ENCODE results near the gene HK3. TPM values are rescaled to one million over a fixed set of nuclear protein-coding genes. Genes with fewer than 3 reads are reported as not detected.

Gene HK3
- total RNA-seq, 2 experiments from 2014 or later = not detected

DNA sequence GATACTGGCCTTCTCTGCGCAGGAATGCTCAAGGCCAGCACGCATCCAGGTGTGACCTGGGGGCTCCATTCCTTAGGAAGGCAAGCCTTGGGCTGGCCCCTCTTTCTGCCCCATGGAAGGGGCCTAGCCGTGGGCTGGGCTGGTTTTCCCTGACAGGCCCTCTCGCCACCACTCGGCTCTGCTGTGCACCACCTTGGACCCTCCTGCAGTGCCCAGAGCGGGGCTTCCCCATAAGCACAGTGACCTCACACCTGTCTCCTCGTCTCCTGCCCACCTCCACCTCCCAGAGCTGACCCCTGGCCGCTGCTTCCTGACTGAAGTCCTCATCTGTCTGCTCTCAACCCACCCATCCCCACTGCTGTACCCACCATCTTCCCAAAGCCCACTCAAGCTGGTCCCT is 67.7 kb downstream of the HK3 start:
- intact Hi-C loops (cut with micrococcal nuclease) = no loop called here
- no peaks in the 10 kb centered on the region for H3K9me3 Mint-ChIP-seq
- H3K36me3 Mint-ChIP-seq (ENCODE audit: low read depth) = no peaks in the 10 kb centered on the region

GRCh38 chr5:176830995-176831423 is 68.1 kb downstream of the HK3 start:
- DNase-seq = no peak
- Mint-ChIP-seq H3K36me3 (ENCODE audit: low read depth) (no peaks in the 10 kb centered on the region), H3K27ac (no peak overlapping the region), H3K4me1 (ENCODE audit: low read depth) (no peaks in the 10 kb centered on the region), H3K4me3 (no peak overlapping the region), H3K27me3 (ENCODE audit: low read depth) (peaks cover 14% of the 10 kb centered on the region), H3K9me3 (no peaks in the 10 kb centered on the region)
- CTCF ChIA-PET = interaction anchor here (0.6 kb wide), 1 partner anchor 131 kb away, joined by 4 read pairs; no protein-coding TSS in a partner anchor
- intact Hi-C loops (cut with micrococcal nuclease) = no loop called here

More for the DNA sequence above, 67.7 kb downstream of the HK3 start:
- Mint-ChIP-seq H3K27ac (no peak overlapping the region), H3K4me1 (ENCODE audit: low read depth) (no peaks in the 10 kb centered on the region), H3K27me3 (ENCODE audit: low read depth) (peaks cover 14% of the 10 kb centered on the region), H3K4me3 (no peak overlapping the region)
- CTCF ChIA-PET = interaction anchor here (0.6 kb wide), 1 partner anchor 132 kb away, joined by 4 read pairs; no protein-coding TSS in a partner anchor
- DNase-seq = no peak

Other genes starting within 250 kb of the HK3 start
- gene UNC5A, start 88.8 kb downstream of the HK3 start, total RNA-seq = not detected
- gene UIMC1, start 107.4 kb upstream of the HK3 start, total RNA-seq = 10 to 100 TPM; 53.4 to 54.6 TPM
- 10 to 100 TPM; 13.4 to 15.1 TPM for gene ZNF346, start 123.3 kb upstream of the HK3 start, total RNA-seq
- 1 to 10 TPM in 1 of 2 experiments, under 1 TPM in 1; 0.95 to 1.3 TPM for gene FGFR4, start 187.6 kb upstream of the HK3 start, total RNA-seq
- gene NSD1, start 234.4 kb upstream of the HK3 start, total RNA-seq = 10 to 100 TPM; 50.2 to 51.7 TPM